Measurements from ENCODE around the gene CTSD. TPM values are rescaled to one million over a fixed set of nuclear protein-coding genes. Genes with fewer than 3 reads are reported as not detected.

CTSD gene
- total RNA-seq, 1 experiment from 2014 or later: 158 TPM

DNA sequence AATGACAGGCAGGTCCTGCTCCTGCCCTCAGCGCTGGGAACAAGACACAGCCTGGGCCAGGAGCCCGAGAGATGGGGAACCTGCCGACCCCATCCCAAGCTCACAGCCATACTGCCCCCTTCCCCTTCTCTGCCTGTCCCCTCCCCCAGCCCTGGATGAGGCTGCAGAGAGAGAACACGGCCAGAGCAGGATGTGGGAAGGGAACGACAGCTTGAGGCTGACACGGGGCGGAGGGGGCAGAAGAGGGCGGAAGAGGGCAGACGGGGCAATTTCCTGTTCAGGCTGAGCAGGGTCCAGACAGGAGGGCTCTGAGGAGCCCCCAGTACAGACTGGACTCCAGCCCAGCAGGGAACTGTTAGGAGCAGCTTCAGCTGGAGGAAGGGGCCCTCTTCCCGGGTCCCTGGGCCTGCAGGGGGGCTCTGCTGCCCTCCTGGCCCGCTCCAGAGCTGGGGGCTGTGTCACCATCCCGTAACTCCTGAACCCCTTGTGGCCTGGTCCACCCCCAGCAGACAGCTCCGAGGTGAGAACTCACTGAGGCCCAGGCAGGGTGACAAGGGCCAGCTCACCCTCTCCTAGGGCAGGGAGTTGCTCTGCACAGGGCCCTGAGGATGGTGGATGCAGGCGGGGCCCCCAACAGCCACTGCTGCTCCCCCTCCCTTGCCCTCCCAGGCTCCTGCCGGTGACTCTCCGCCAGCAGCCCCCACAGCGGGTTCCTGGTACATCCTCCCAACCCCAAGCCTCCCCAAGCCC is 5.7 kb downstream of the CTSD start:
- H2BK12ac ChIP-seq (ENCODE audit: insufficient read length, low read depth, low read length): no peak overlapping the region
- no peak overlapping the region for H2BK120ac ChIP-seq (ENCODE audit: low read depth, low read length, poor library complexity, severe bottlenecking)
- no peaks in the 10 kb centered on the region for H3K4me1 ChIP-seq (ENCODE audit: insufficient read depth, low read length)
- H3T11ph ChIP-seq (ENCODE audit: low read length): no peak overlapping the region
- 0 out of 4 replicates have a peak, but pooled peaks cover 0 to 3% of the 10 kb centered on the region in 2 experiments for H3K4me1 Mint-ChIP-seq
- H3K4me3 Mint-ChIP-seq: no peak overlapping the region
- H4K20me1 ChIP-seq (ENCODE audit: control insufficient read depth, insufficient read depth, insufficient read length): no peaks in the 10 kb centered on the region
- no CpG with 5 or more reads among the region's 17 CpGs for WGBS (ENCODE audit: extremely low coverage, insufficient read length, low lambda C conversion rate)
- no peak overlapping the region for H2AFZ ChIP-seq (ENCODE audit: low read length)
- no peak overlapping the region for H2AK5ac ChIP-seq (ENCODE audit: insufficient read length, low read length)
- H3K23me2 ChIP-seq (ENCODE audit: insufficient read length, low read depth, low read length, poor library complexity, severe bottlenecking): peaks cover 2% of the 10 kb centered on the region
- no peak overlapping the region for H2BK20ac ChIP-seq (ENCODE audit: low read depth, low read length, poor library complexity, severe bottlenecking)
- H3K4ac ChIP-seq (ENCODE audit: low read depth, low read length): no peak overlapping the region
- no peak overlapping the region for H2BK15ac ChIP-seq (ENCODE audit: low read depth, low read length)
- TF ChIP-seq, protein P1, sequence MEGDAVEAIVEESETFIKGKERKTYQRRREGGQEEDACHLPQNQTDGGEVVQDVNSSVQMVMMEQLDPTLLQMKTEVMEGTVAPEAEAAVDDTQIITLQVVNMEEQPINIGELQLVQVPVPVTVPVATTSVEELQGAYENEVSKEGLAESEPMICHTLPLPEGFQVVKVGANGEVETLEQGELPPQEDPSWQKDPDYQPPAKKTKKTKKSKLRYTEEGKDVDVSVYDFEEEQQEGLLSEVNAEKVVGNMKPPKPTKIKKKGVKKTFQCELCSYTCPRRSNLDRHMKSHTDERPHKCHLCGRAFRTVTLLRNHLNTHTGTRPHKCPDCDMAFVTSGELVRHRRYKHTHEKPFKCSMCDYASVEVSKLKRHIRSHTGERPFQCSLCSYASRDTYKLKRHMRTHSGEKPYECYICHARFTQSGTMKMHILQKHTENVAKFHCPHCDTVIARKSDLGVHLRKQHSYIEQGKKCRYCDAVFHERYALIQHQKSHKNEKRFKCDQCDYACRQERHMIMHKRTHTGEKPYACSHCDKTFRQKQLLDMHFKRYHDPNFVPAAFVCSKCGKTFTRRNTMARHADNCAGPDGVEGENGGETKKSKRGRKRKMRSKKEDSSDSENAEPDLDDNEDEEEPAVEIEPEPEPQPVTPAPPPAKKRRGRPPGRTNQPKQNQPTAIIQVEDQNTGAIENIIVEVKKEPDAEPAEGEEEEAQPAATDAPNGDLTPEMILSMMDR (conservative IDR thresholded peaks at IDR 0.05): no peak
- DNase-seq: no peak
- no peaks in the 10 kb centered on the region for H3K9me3 ChIP-seq (ENCODE audit: control insufficient read depth, low read depth, low read length)
- peaks cover 7% of the 10 kb centered on the region for H3K79me1 ChIP-seq (ENCODE audit: insufficient read depth, low read depth, low read length, poor library complexity, severe bottlenecking)
- H3K9ac ChIP-seq (ENCODE audit: extremely low read depth, insufficient read length, low read length): no peak overlapping the region
- no peaks in the 10 kb centered on the region for H3K27me3 ChIP-seq (ENCODE audit: insufficient read depth, low read length)
- H3K36me3 Mint-ChIP-seq (ENCODE audit: insufficient read depth in 1 of 3, low read depth in 3 of 3): peaks cover 3 to 20% (median 15%) of the 10 kb centered on the region in 3 experiments; a peak in 6 of 7 replicates
- no peak overlapping the region for H3K27ac Mint-ChIP-seq
- H3K14ac ChIP-seq (ENCODE audit: insufficient read depth, low read length): no peak overlapping the region
- H3K9me3 Mint-ChIP-seq: no peaks in the 10 kb centered on the region
- H3K18ac ChIP-seq (ENCODE audit: insufficient read length, low read depth, low read length): no peak overlapping the region
- no peak overlapping the region for H4K91ac ChIP-seq (ENCODE audit: insufficient read length, low read depth, low read length)
- no peak overlapping the region for H3K4me2 ChIP-seq (ENCODE audit: insufficient read depth, insufficient read length, low read length)
- H3K27ac ChIP-seq (ENCODE audit: insufficient read length, low read depth, low read length): no peak overlapping the region
- no peaks in the 10 kb centered on the region for H3K27me3 Mint-ChIP-seq (ENCODE audit: low read depth)
- H3K79me2 ChIP-seq (ENCODE audit: insufficient read depth, low read length): no peaks in the 10 kb centered on the region; the same call in 1 of the 2 replicates
- H2BK5ac ChIP-seq (ENCODE audit: insufficient read length, low read length): no peak overlapping the region
- H3K56ac ChIP-seq (ENCODE audit: insufficient read length, low read depth, low read length): no peak overlapping the region
- no peak overlapping the region for H3K23ac ChIP-seq (ENCODE audit: insufficient read length, low read depth, low read length)
- no peak overlapping the region for H4K8ac ChIP-seq (replicated peaks; ENCODE audit: insufficient read length, low read depth, low read length)
- no peak overlapping the region for H4K5ac ChIP-seq (ENCODE audit: insufficient read length, low read depth, low read length)
